Mucosa of stomach (tissue), 1 donor: ENCODE results near the gene HLA-DMB.

Experiments
- H3K27me3 ChIP-seq: one replicate; pipeline ENCODE4 v1.7.0; 2013; ENCODE audit warnings: mild to moderate bottlenecking, low read length; ENCODE audit not compliant: control insufficient read depth, insufficient read depth
- H3K36me3 ChIP-seq: one replicate; pipeline ENCODE4 v1.7.0; 2013; ENCODE audit warnings: low read length; ENCODE audit not compliant: control insufficient read depth, insufficient read depth
- H3K4me1 ChIP-seq: one replicate; pipeline ENCODE4 v1.7.0; 2013; ENCODE audit warnings: mild to moderate bottlenecking, low read length; ENCODE audit not compliant: control insufficient read depth, insufficient read depth
- H3K4me3 ChIP-seq: one replicate; pipeline ENCODE4 v1.7.0; 2013; ENCODE audit warnings: low read length
- H3K9ac ChIP-seq: one replicate; pipeline ENCODE4 v1.7.0; 2013; ENCODE audit warnings: mild to moderate bottlenecking, low read length, moderate library complexity
- H3K9me3 ChIP-seq: one replicate; pipeline ENCODE4 v1.7.0; 2013; ENCODE audit warnings: mild to moderate bottlenecking, low read length, moderate library complexity; ENCODE audit not compliant: control insufficient read depth
- donor health status: Pancreatic carcinoma.

The HLA-DMB gene

GRCh38 chr6:32885698-32886286, 55.0 kb downstream of the HLA-DMB start:
- no peaks in the 10 kb centered on the region for H3K9me3 ChIP-seq
- H3K4me1 ChIP-seq: no peaks in the 10 kb centered on the region
- H3K36me3 ChIP-seq: no peaks in the 10 kb centered on the region
- H3K4me3 ChIP-seq: no peak overlapping the region
- H3K9ac ChIP-seq: no peak overlapping the region
- H3K27me3 ChIP-seq: no peaks in the 10 kb centered on the region
